Stimulated activated CD4-positive, alpha-beta T cell treated with anti-CD3 and anti-CD28 coated beads, Interleukin-2, amount 100 ng/mL, for 48 hours (primary cell): Measurements from ENCODE around the gene CTIF.

ENCODE experiments used
- DNase-seq, 2 donors: peaks; one replicate each; pipeline ENCODE4 v3.0.0-alpha.2; 2020

Gene CTIF

GRCh38 chr18:48552130-48552529 lies 13.3 kb downstream of the CTIF start:
- no peak for DNase-seq

- DNase-seq = no peak
These were observed 14.4 kb downstream of the CTIF start for GRCh38 chr18:48553236-48553635.

GRCh38 chr18:48554610-48555400 lies 16.0 kb downstream of the CTIF start:
- DNase-seq = no peak

- no peak for DNase-seq
These were observed 16.7 kb downstream of the CTIF start for GRCh38 chr18:48555465-48555995.

GRCh38 chr18:48557640-48558174 lies 18.9 kb downstream of the CTIF start:
- DNase-seq = no peak

- DNase-seq = no peak
These were observed 19.4 kb downstream of the CTIF start for GRCh38 chr18:48558248-48558647.

- DNase-seq = no peak
These were observed 21.7 kb downstream of the CTIF start for GRCh38 chr18:48560491-48560890.

- no peak for DNase-seq
These were observed 23.2 kb downstream of the CTIF start for GRCh38 chr18:48562075-48562474.

GRCh38 chr18:48563027-48563426 lies 24.2 kb downstream of the CTIF start:
- no peak for DNase-seq

GRCh38 chr18:48564139-48564538 lies 25.3 kb downstream of the CTIF start:
- DNase-seq = no peak

- DNase-seq = no peak
These were observed 26.3 kb downstream of the CTIF start for GRCh38 chr18:48565105-48565504.

GRCh38 chr18:48566589-48566988 lies 27.8 kb downstream of the CTIF start:
- DNase-seq = no peak

- no peak for DNase-seq
These were observed 28.6 kb downstream of the CTIF start for GRCh38 chr18:48567388-48567787.

GRCh38 chr18:48569139-48569914 lies 30.5 kb downstream of the CTIF start:
- no peak for DNase-seq

GRCh38 chr18:48569915-48570264 lies 31.1 kb downstream of the CTIF start:
- DNase-seq = no peak

GRCh38 chr18:48570313-48570712 lies 31.5 kb downstream of the CTIF start:
- no peak for DNase-seq

GRCh38 chr18:48571639-48572384 lies 33.0 kb downstream of the CTIF start:
- no peak for DNase-seq

- no peak for DNase-seq
These were observed 33.7 kb downstream of the CTIF start for GRCh38 chr18:48572402-48573126.

- DNase-seq = no peak
These were observed 34.9 kb downstream of the CTIF start for GRCh38 chr18:48573632-48574283.

- no peak for DNase-seq
These were observed 36.0 kb downstream of the CTIF start for GRCh38 chr18:48574667-48575300.

- no peak for DNase-seq
These were observed 36.4 kb downstream of the CTIF start for GRCh38 chr18:48575301-48575657.
